Loucy (cell line): ENCODE data around the gene TTC23.

Source experiments
- H2AFZ ChIP-seq: fragments of 200-600 bp; sonication (generic); 2 replicates; pipeline ENCODE4 v1.6.0; 2016; ENCODE audit warnings: antibody characterized with exemption, mild to moderate bottlenecking, low read length, moderate library complexity
- H3F3A ChIP-seq: fragments of 200-600 bp; 2 replicates; pipeline ENCODE4 v1.6.0; 2016; ENCODE audit warnings: antibody characterized with exemption, low read depth, mild to moderate bottlenecking
- H3K27me3 ChIP-seq: fragments of 200-600 bp; sonication (generic); 2 replicates; pipeline ENCODE4 v1.6.1; 2014; ENCODE audit warnings: low read length, mild to moderate bottlenecking; ENCODE audit not compliant: insufficient read depth, poor library complexity, severe bottlenecking
- H3K36me3 ChIP-seq: fragments of 200-600 bp; sonication (generic); 2 replicates; pipeline ENCODE4 v1.6.1; 2016; ENCODE audit warnings: low read length; ENCODE audit not compliant: insufficient read depth
- H3K4me1 ChIP-seq: fragments of 200-600 bp; sonication (generic); 2 replicates; pipeline ENCODE4 v1.5.1; 2014; ENCODE audit warnings: low read length, mild to moderate bottlenecking; ENCODE audit not compliant: insufficient read depth, poor library complexity, severe bottlenecking
- H3K4me2 ChIP-seq: fragments of 200-600 bp; sonication (generic); 2 replicates; pipeline ENCODE4 v1.6.0; 2014; ENCODE audit warnings: antibody characterized with exemption, low read length, low read depth, mild to moderate bottlenecking; ENCODE audit not compliant: poor library complexity, severe bottlenecking
- H3K4me3 ChIP-seq: fragments of 200-600 bp; sonication (generic); 2 replicates; pipeline ENCODE4 v1.5.1; 2014; ENCODE audit warnings: low read length, mild to moderate bottlenecking, mixed read lengths; ENCODE audit not compliant: poor library complexity, severe bottlenecking
- H3K79me2 ChIP-seq: fragments of 200-600 bp; sonication (generic); 2 replicates; pipeline ENCODE4 v1.6.1; 2014; ENCODE audit warnings: low read length; ENCODE audit not compliant: insufficient read depth
- H3K9ac ChIP-seq: fragments of 200-600 bp; sonication (generic); 2 replicates; pipeline ENCODE4 v1.6.0; 2014; ENCODE audit warnings: mild to moderate bottlenecking, low read depth, low read length, moderate library complexity; ENCODE audit not compliant: poor library complexity, severe bottlenecking
- H3K9me2 ChIP-seq: fragments of 200-600 bp; sonication (generic); replicated peaks from 2 replicates; pipeline ENCODE4 v1.6.1; 2016; ENCODE audit warnings: low read depth, low read length, mixed read lengths
- H3K9me3 ChIP-seq: fragments of 200-600 bp; sonication (generic); 2 replicates; pipeline ENCODE4 v1.6.1; 2014; ENCODE audit warnings: mild to moderate bottlenecking, antibody characterized with exemption, low read length, low read depth; ENCODE audit not compliant: insufficient read depth
- H4K20me1 ChIP-seq: fragments of 200-600 bp; sonication (generic); 2 replicates; pipeline ENCODE4 v1.6.0; 2014; ENCODE audit warnings: antibody characterized with exemption, low read length, mild to moderate bottlenecking; ENCODE audit not compliant: insufficient read depth, poor library complexity, severe bottlenecking
- EZH2phosphoT487 ChIP-seq: fragments of 200-600 bp; IDR thresholded peaks from 2 replicates; pipeline ENCODE4 v1.6.1; 2018; ENCODE audit warnings: antibody characterized with exemption, mild to moderate bottlenecking, moderate library complexity, borderline replicate concordance
- TF ChIP-seq, protein P1 (sequence below): fragments of 200-600 bp; sonication (generic); conservative IDR thresholded peaks from 2 replicates; pipeline ENCODE4 v1.5.1; 2014; ENCODE audit warnings: mild to moderate bottlenecking, antibody characterized with exemption, low read length

Gene TTC23

DNA sequence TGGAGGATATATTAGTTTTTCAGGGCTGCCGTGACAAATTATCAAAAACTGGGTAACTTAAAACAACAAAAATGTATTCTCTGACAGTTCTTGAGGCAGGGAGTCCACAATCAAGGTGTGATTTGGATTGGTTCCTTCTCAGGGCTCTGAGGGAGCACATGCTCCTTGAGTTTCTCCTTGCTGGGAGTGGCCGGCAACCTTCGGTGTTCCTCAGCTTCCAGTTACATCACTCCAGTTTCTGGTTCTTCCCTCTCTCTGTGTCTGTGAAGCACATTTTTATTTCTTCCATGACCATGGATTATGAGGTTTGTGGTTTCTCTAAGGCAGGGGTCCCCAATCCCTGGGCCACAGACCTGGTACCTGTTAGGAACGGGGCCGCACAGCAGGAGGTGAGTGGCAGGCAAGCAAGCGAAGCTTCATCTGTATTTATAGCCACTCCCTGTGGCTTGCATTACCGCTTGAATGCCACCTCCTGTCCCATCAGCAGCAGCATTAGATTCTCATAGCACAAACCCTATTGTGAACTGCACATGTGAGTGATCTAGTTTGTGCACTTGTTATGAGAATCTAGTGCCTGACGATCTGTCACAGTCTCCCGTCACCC lies 26.2 kb upstream of the TTC23 start:
- Histone ChIP-seq H4K20me1 (no peaks in the 10 kb centered on the region), H3K79me2 (no peaks in the 10 kb centered on the region), H3K4me1 (peaks cover 15% of the 10 kb centered on the region), H3F3A (no peaks in the 10 kb centered on the region), H3K4me2 (no peak overlapping the region), H3K9me2 (no peaks in the 10 kb centered on the region), H3K9me3 (no peaks in the 10 kb centered on the region), H3K9ac (no peak overlapping the region), H3K36me3 (no peaks in the 10 kb centered on the region), H3K27me3 (no peaks in the 10 kb centered on the region), H2AFZ (no peak overlapping the region), H3K4me3 (no peak overlapping the region)
- TF ChIP-seq EZH2phosphoT487 = no peak
- TF ChIP-seq, protein P1, sequence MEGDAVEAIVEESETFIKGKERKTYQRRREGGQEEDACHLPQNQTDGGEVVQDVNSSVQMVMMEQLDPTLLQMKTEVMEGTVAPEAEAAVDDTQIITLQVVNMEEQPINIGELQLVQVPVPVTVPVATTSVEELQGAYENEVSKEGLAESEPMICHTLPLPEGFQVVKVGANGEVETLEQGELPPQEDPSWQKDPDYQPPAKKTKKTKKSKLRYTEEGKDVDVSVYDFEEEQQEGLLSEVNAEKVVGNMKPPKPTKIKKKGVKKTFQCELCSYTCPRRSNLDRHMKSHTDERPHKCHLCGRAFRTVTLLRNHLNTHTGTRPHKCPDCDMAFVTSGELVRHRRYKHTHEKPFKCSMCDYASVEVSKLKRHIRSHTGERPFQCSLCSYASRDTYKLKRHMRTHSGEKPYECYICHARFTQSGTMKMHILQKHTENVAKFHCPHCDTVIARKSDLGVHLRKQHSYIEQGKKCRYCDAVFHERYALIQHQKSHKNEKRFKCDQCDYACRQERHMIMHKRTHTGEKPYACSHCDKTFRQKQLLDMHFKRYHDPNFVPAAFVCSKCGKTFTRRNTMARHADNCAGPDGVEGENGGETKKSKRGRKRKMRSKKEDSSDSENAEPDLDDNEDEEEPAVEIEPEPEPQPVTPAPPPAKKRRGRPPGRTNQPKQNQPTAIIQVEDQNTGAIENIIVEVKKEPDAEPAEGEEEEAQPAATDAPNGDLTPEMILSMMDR = no peak

DNA sequence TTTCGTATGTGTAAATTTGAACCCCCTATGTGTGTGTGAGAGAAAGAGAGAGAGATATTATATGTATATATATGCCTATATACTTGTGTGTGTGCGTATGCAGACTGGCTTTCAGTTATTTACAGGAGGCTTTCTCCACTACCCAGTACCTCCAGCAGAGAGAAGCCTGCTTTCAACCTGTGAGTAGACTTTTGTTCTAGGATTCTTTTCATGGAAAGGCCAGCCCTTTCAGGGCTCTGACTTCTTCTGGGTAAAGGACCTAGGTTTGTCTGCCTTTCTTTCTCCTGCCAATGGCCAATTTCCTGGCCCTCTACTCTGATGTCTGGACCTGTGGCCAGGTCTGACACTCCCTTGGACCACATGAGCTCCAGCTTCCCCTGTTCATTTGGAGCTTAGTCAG lies 25.7 kb upstream of the TTC23 start:
- Histone ChIP-seq H3K79me2 (no peaks in the 10 kb centered on the region), H4K20me1 (no peaks in the 10 kb centered on the region), H2AFZ (no peak overlapping the region), H3K9me3 (no peaks in the 10 kb centered on the region), H3K9me2 (no peaks in the 10 kb centered on the region), H3K4me2 (no peak overlapping the region), H3F3A (no peaks in the 10 kb centered on the region), H3K4me1 (peaks cover 9% of the 10 kb centered on the region), H3K9ac (no peak overlapping the region), H3K27me3 (no peaks in the 10 kb centered on the region), H3K4me3 (no peak overlapping the region), H3K36me3 (no peaks in the 10 kb centered on the region)
- TF ChIP-seq EZH2phosphoT487 = no peak
- TF ChIP-seq, protein P1 = no peak

DNA sequence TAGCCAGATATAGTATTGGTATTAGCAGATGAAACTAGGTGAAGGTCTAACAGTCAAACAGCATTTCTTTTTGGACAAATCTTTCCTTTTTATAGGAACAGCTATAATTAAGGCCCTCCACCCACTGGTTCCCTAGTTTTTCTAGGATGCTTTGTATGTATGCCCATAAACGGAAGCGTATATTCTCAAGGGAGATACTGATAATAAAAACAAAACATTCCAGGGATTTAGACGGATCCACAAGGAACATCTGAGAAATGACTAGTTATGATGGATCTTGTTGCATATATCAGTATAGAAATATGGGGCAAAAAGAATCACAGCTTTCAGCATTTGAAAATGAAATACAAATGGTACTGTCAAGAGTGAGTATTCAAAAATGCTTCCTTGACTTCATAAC lies 24.4 kb upstream of the TTC23 start:
- no peaks in the 10 kb centered on the region for H4K20me1 ChIP-seq
- no peaks in the 10 kb centered on the region for H3K4me1 ChIP-seq
- H3F3A ChIP-seq = no peaks in the 10 kb centered on the region
- H3K36me3 ChIP-seq = no peaks in the 10 kb centered on the region
- no peaks in the 10 kb centered on the region for H3K27me3 ChIP-seq
- H3K9me3 ChIP-seq = no peaks in the 10 kb centered on the region
- H3K79me2 ChIP-seq = no peaks in the 10 kb centered on the region
- H3K9me2 ChIP-seq = no peaks in the 10 kb centered on the region
- H3K9ac ChIP-seq = no peak overlapping the region
- no peak overlapping the region for H3K4me3 ChIP-seq
- no peak overlapping the region for H2AFZ ChIP-seq
- H3K4me2 ChIP-seq = no peak overlapping the region
- TF ChIP-seq, protein P1 = no peak
- no peak for TF ChIP-seq EZH2phosphoT487
